ENCODE measurements around the gene RNF20. TPM values are rescaled to one million over a fixed set of nuclear protein-coding genes. Genes with fewer than 3 reads are reported as not detected.

Gene RNF20
- total and polyA plus RNA-seq, 10 of the 15 experiments (the other 5 are each of a cell fraction or from before 2014, with no cell fraction given), result 7.5 to 38.9 (median 26.7) TPM

GRCh38 chr9:101514071-101514470 lies 19.6 kb upstream of the RNF20 start:
- no peak for TF ChIP-seq NRF1 (conservative IDR thresholded peaks at IDR 0.05; ENCODE audit: low read depth, low read length)
- TF ChIP-seq CEBPB (IDR thresholded peaks at IDR 0.05; ENCODE audit: borderline replicate concordance in 1 of 2, low read depth in 2 of 2, low read length in 2 of 2), result no peak
- TF ChIP-seq GATAD2B (conservative IDR thresholded peaks at IDR 0.05; ENCODE audit: low read depth), result no peak
- TF ChIP-seq FOXM1 (IDR thresholded peaks at IDR 0.05; ENCODE audit: low read depth, low read length), result no peak
- TF ChIP-seq BMI1 (IDR thresholded peaks at IDR 0.05; ENCODE audit: borderline replicate concordance), result no peak
- TF ChIP-seq ZBTB40 (IDR thresholded peaks at IDR 0.05; ENCODE audit: borderline replicate concordance), result no peak
- TF ChIP-seq ZNF687 (IDR thresholded peaks at IDR 0.05), result no peak
- TF ChIP-seq EED (IDR thresholded peaks at IDR 0.05; ENCODE audit: low read depth), result no peak
- no peak for TF ChIP-seq IRF4 (IDR thresholded peaks at IDR 0.05; ENCODE audit: low read depth, low read length)
- TF ChIP-seq CUX1 (IDR thresholded peaks at IDR 0.05; ENCODE audit: insufficient replicate concordance, low read depth, low read length), result no peak
- TF ChIP-seq BCL11A (IDR thresholded peaks at IDR 0.05; ENCODE audit: low read depth, low read length), result no peak
- no peak for TF ChIP-seq ZNF622 (IDR thresholded peaks at IDR 0.05)
- ChIA-PET SMC1A (ENCODE audit: uncharacterized antibody, unreplicated experiment) (interaction anchor here (0.7 kb wide), 1 partner anchor 111 kb away, joined by 3 read pairs; no protein-coding TSS in a partner anchor), POLR2A (no interaction called here), CTCF (no interaction called here), RAD21 (ENCODE audit: unreplicated experiment) (no interaction called here)
- in situ Hi-C loops (cut with MboI), result no loop called here
- DNase-seq (ENCODE audit: low read depth, low spot score), result no peak
- Histone ChIP-seq H3K4me1 (ENCODE audit: control insufficient read depth, insufficient read depth, low read length) (no peaks in the 10 kb centered on the region), H4K20me1 (ENCODE audit: control insufficient read depth, insufficient read depth) (no peaks in the 10 kb centered on the region), H3K27ac (ENCODE audit: control insufficient read depth, insufficient read depth) (no peak overlapping the region), H3K4me3 (no peak overlapping the region), H3K36me3 (ENCODE audit: control insufficient read depth in 2 of 2, insufficient read depth in 2 of 2, low read length in 1 of 2) (no peaks in the 10 kb centered on the region), H3K79me2 (ENCODE audit: control insufficient read depth, insufficient read depth, low read length) (no peaks in the 10 kb centered on the region), H3K4me2 (ENCODE audit: control insufficient read depth, insufficient read depth) (no peak overlapping the region), H3K9ac (ENCODE audit: control insufficient read depth, insufficient read depth, low read length) (no peak overlapping the region), H3K9me3 (replicated peaks; ENCODE audit: control insufficient read depth, insufficient read depth, low read length) (no peaks in the 10 kb centered on the region), H2AFZ (ENCODE audit: control insufficient read depth, low read depth, low read length) (no peak overlapping the region), H3K27me3 (replicated peaks in 1 of 2; ENCODE audit: control insufficient read depth in 2 of 2, insufficient read depth in 2 of 2, low read length in 1 of 2) (no peaks in the 10 kb centered on the region; a peak in 1 of 4 replicates)
- no TSS peak for BruUV-seq (replicated peaks)
- intact Hi-C loops (cut with micrococcal nuclease; ENCODE audit: unreplicated experiment), result no loop called here
- FAIRE-seq, result no peak
- no peak for ATAC-seq
- 0% methylated on average over 2 of the region's 2 CpGs for WGBS (ENCODE audit: insufficient coverage, insufficient replicate concordance, low lambda C conversion rate, missing lambda C conversion rate)

Data from GM12878 (cell line).